IMR-90 (cell line): Measurements from ENCODE around the gene NYAP1. TPM values are rescaled to one million over a fixed set of nuclear protein-coding genes. Genes with fewer than 3 reads are reported as not detected.

ENCODE experiments used
- ATAC-seq: fragments of 200-7000 bp; cut with Tn5 transposase; 2 replicates; pipeline ENCODE4 v1.9.1; 2020; ENCODE audit warnings: low read depth, mild to moderate bottlenecking, moderate library complexity
- BruUV-seq: library from RNA; stranded (reverse); fragments of 400-500 nt; replicated peaks from 2 replicates; lab custom pipeline; 2021; lab: Mats Ljungman, UMichigan
- CTCF ChIA-PET: fragments of 300-600 bp; formaldehyde crosslinking; extraction: SDS; loops from one replicate; lab custom pipeline; 2021; ENCODE audit warnings: antibody characterized with exemption; lab: Yijun Ruan, JAX
- POLR2A ChIA-PET: fragments of 300-600 bp; sonication (Branson Sonifier 250); formaldehyde crosslinking; loops from one replicate; lab custom pipeline; 2022; ENCODE audit warnings: antibody characterized with exemption; ENCODE audit not compliant: unreplicated experiment; lab: Charles Lee
- DNase-seq: peaks from one replicate; pipeline ENCODE4 v3.0.0; 2013
- H2AFZ ChIP-seq: replicated peaks from 2 replicates; pipeline ENCODE3; 2013; ENCODE audit warnings: low read length, mild to moderate bottlenecking; ENCODE audit not compliant: poor library complexity
- H2AK5ac ChIP-seq: 2 replicates; pipeline ENCODE4 v1.6.1; 2013; ENCODE audit warnings: low read depth, low read length, inconsistent platforms
- H2AK9ac ChIP-seq: replicated peaks from 2 replicates; pipeline ENCODE3; 2013; ENCODE audit warnings: mild to moderate bottlenecking, low read depth, low read length, moderate library complexity; ENCODE audit not compliant: poor library complexity
- H2BK120ac ChIP-seq: 2 replicates; pipeline ENCODE4 v1.6.1; 2013; ENCODE audit warnings: low read depth, low read length, inconsistent platforms
- H2BK15ac ChIP-seq: 3 replicates; pipeline ENCODE4 v1.6.1; 2013; ENCODE audit warnings: low read depth, low read length, inconsistent platforms
- H2BK20ac ChIP-seq: 2 replicates; pipeline ENCODE4 v1.6.1; 2013; ENCODE audit warnings: low read depth, mild to moderate bottlenecking, inconsistent platforms, low read length, moderate library complexity
- H2BK5ac ChIP-seq: 2 replicates; pipeline ENCODE4 v1.6.1; 2013; ENCODE audit warnings: mild to moderate bottlenecking, low read depth, low read length, inconsistent platforms; ENCODE audit not compliant: poor library complexity, severe bottlenecking
- H3K14ac ChIP-seq: replicated peaks from 2 replicates; pipeline ENCODE4 v1.6.1; 2013; ENCODE audit warnings: low read depth, low read length, inconsistent platforms
- H3K18ac ChIP-seq: 2 replicates; pipeline ENCODE4 v1.6.1; 2013; ENCODE audit warnings: low read depth, low read length, control low read depth
- H3K23ac ChIP-seq: 2 replicates; pipeline ENCODE4 v1.6.1; 2013; ENCODE audit warnings: low read depth, low read length, inconsistent platforms
- H3K27ac ChIP-seq: 2 replicates; pipeline ENCODE4 v1.5.1; 2013; ENCODE audit warnings: mild to moderate bottlenecking, control low read depth, low read length; ENCODE audit not compliant: insufficient read depth
- H3K27me3 ChIP-seq: 2 replicates; pipeline ENCODE4 v1.6.1; 2013; ENCODE audit warnings: low read length; ENCODE audit not compliant: control insufficient read depth, insufficient read depth
- H3K36me3 ChIP-seq: 2 replicates; pipeline ENCODE4 v1.6.1; 2013; ENCODE audit warnings: low read length, mixed read lengths; ENCODE audit not compliant: control insufficient read depth, insufficient read depth
- H3K4ac ChIP-seq: 2 replicates; pipeline ENCODE4 v1.6.1; 2013; ENCODE audit warnings: low read depth, low read length, inconsistent platforms
- H3K4me1 ChIP-seq: 2 replicates; pipeline ENCODE4 v1.6.1; 2013; ENCODE audit warnings: low read length, mixed read lengths; ENCODE audit not compliant: control insufficient read depth, insufficient read depth
- H3K4me2 ChIP-seq: 2 replicates; pipeline ENCODE4 v1.6.1; 2013; ENCODE audit warnings: low read depth, mild to moderate bottlenecking, control low read depth, low read length, moderate library complexity
- H3K4me3 ChIP-seq: 2 replicates; pipeline ENCODE4 v1.5.1; 2013; ENCODE audit warnings: low read depth, mild to moderate bottlenecking, control low read depth, low read length, moderate library complexity; ENCODE audit not compliant: insufficient read depth
- H3K56ac ChIP-seq: 2 replicates; pipeline ENCODE4 v1.6.1; 2013; ENCODE audit warnings: low read length, inconsistent platforms; ENCODE audit not compliant: insufficient read depth; ENCODE audit errors: extremely low read depth
- H3K79me1 ChIP-seq, 2 experiments: 2 replicates each; pipeline ENCODE4 v1.6.1; 2013; ENCODE audit warnings: low read length in 2 of 2, inconsistent platforms in 1 of 2, low read depth in 1 of 2
- H3K9ac ChIP-seq: 2 replicates; pipeline ENCODE4 v1.6.1; 2013; ENCODE audit warnings: low read depth, low read length, control low read depth
- H3K9me1 ChIP-seq: 2 replicates; pipeline ENCODE4 v1.6.1; 2013; ENCODE audit warnings: low read length, inconsistent platforms; ENCODE audit not compliant: insufficient read depth
- H3K9me3 ChIP-seq: 2 replicates; pipeline ENCODE4 v1.6.1; 2013; ENCODE audit warnings: low read length; ENCODE audit not compliant: control insufficient read depth, insufficient read depth
- H4K20me1 ChIP-seq: 2 replicates; pipeline ENCODE4 v1.6.1; 2013; ENCODE audit warnings: low read length, inconsistent platforms; ENCODE audit not compliant: insufficient read depth
- H4K5ac ChIP-seq: 2 replicates; pipeline ENCODE4 v1.6.1; 2013; ENCODE audit warnings: mild to moderate bottlenecking, low read depth, low read length, control low read depth
- H4K8ac ChIP-seq, 2 experiments: 2 replicates each; pipeline ENCODE4 v1.6.1; 2013; ENCODE audit warnings: low read depth in 2 of 2, low read length in 2 of 2, control low read depth in 1 of 2, inconsistent platforms in 1 of 2
- H4K91ac ChIP-seq: 2 replicates; pipeline ENCODE4 v1.6.1; 2013; ENCODE audit warnings: low read depth, low read length, inconsistent platforms; ENCODE audit not compliant: insufficient read depth
- CEBPB ChIP-seq: IDR thresholded peaks from 2 replicates; pipeline ENCODE4 v1.6.1; 2012; ENCODE audit warnings: low read depth, low read length, improper control_type of control experiment
- CHD1 ChIP-seq: IDR thresholded peaks from 2 replicates; pipeline ENCODE4 v1.6.1; 2012; ENCODE audit warnings: low read depth, low read length, improper control_type of control experiment
- CTCF ChIP-seq: conservative IDR thresholded peaks from 2 replicates; pipeline ENCODE4 v1.5.1; 2012; ENCODE audit warnings: mild to moderate bottlenecking, low read depth, low read length, improper control_type of control experiment
- ELK1 ChIP-seq: fragments of 150-350 bp; IDR thresholded peaks from 2 replicates; pipeline ENCODE4 v1.6.1; 2016; ENCODE audit warnings: low read depth, mild to moderate bottlenecking, low read length, moderate library complexity, borderline replicate concordance
- FOS ChIP-seq: fragments of 150-350 bp; IDR thresholded peaks from 2 replicates; pipeline ENCODE4 v1.6.1; 2016; ENCODE audit warnings: low read depth, low read length
- MAFK ChIP-seq: IDR thresholded peaks from 2 replicates; pipeline ENCODE4 v1.6.1; 2012; ENCODE audit warnings: low read depth, low read length, improper control_type of control experiment
- NFE2L2 ChIP-seq: fragments of 150-350 bp; IDR thresholded peaks from 2 replicates; pipeline ENCODE4 v1.6.1; 2016; ENCODE audit warnings: low read depth, mild to moderate bottlenecking, low read length
- POLR2A ChIP-seq: IDR thresholded peaks from 2 replicates; pipeline ENCODE4 v1.6.1; 2012; ENCODE audit warnings: mild to moderate bottlenecking, low read depth, low read length
- RCOR1 ChIP-seq: IDR thresholded peaks from 2 replicates; pipeline ENCODE4 v1.6.1; 2012; ENCODE audit warnings: mild to moderate bottlenecking, low read length, improper control_type of control experiment; ENCODE audit not compliant: insufficient replicate concordance
- SMC3 ChIP-seq: fragments of 150-350 bp; IDR thresholded peaks from 2 replicates; pipeline ENCODE4 v1.6.1; 2016; ENCODE audit warnings: low read depth, mild to moderate bottlenecking, antibody characterized with exemption, low read length, moderate library complexity
- WGBS, 2 experiments: methylation state at CpG; one replicate each; pipeline versions ENCODE4 v1.1.5 to v1.1.7; 2013; ENCODE audit warnings: missing lambda C conversion rate in 2 of 2; ENCODE audit not compliant: insufficient read length in 1 of 2; ENCODE audit errors: extremely low coverage in 2 of 2; 5-methylcytosine and 5-hydroxymethylcytosine counted together
- dilution Hi-C: fragments of 300-500 bp; cut with HindIII; formaldehyde crosslinking; loops from one replicate; pipeline ENCODE4 v1.14.3; 2018; ENCODE audit warnings: low sequenced_read_pairs; ENCODE audit not compliant: unreplicated experiment
- in situ Hi-C: fragments of 300-500 bp; cut with MboI; formaldehyde crosslinking; loops from 3 replicates; pipeline ENCODE4 v1.14.3; 2019; ENCODE audit warnings: low sequenced_read_pairs, inconsistent platforms, mixed read lengths
- intact Hi-C: fragments of 100-400 bp; cut with micrococcal nuclease; formaldehyde crosslinking; loops from 2 replicates; pipeline ENCODE4 v1.10.0; 2022
- polyA plus RNA-seq, 3 experiments: library from polyadenylated mRNA; depleted of rRNA; stranded (reverse); fragments of >200 nt; gene quantifications; 2 replicates each; pipeline ENCODE4 v1.2.3, GENCODE V29; 2012; ENCODE audit warnings: low replicate concordance in 1 of 3
- total RNA-seq: library from RNA; depleted of rRNA; stranded (reverse); fragments of >200 nt; gene quantifications from 2 replicates; pipeline ENCODE4 v1.2.3, GENCODE V29; 2012

The NYAP1 gene
- total and polyA plus RNA-seq, 2 of the 4 experiments (the other 2 are of a cell fraction) = 0.18 to 1.3 TPM

- no peaks in the 10 kb centered on the region for H3K36me3 ChIP-seq
- ChIA-PET POLR2A (no interaction called here), CTCF (no interaction called here)
- no CpG with 5 or more reads among the region's 4 CpGs for WGBS, 2 experiments
- H2BK20ac ChIP-seq = no peak overlapping the region
- H3K27ac ChIP-seq = no peak overlapping the region
- no TSS peak for BruUV-seq
- H3K4me3 ChIP-seq = no peak overlapping the region
- H4K8ac ChIP-seq = no peak overlapping the region
- dilution Hi-C loops = no loop called here
- no peak overlapping the region for H3K23ac ChIP-seq
- H3K27me3 ChIP-seq = no peaks in the 10 kb centered on the region; the same call in 1 of the 2 replicates
- no peak overlapping the region for H4K91ac ChIP-seq
- H4K5ac ChIP-seq = no peak overlapping the region
- H2AK5ac ChIP-seq = no peak overlapping the region
- H3K18ac ChIP-seq = no peak overlapping the region
- no peak overlapping the region for H2BK15ac ChIP-seq
- no peaks in the 10 kb centered on the region for H3K9me3 ChIP-seq
- H2BK5ac ChIP-seq = no peak overlapping the region
- H2BK120ac ChIP-seq = no peak overlapping the region
- H3K56ac ChIP-seq = no peak overlapping the region
- DNase-seq (no peak), ATAC-seq (no peak)
- no peak overlapping the region for H3K9ac ChIP-seq
- no peak overlapping the region for H3K4ac ChIP-seq
- no peaks in the 10 kb centered on the region for H3K79me1 ChIP-seq
- peak overlapping the region; percentile 78 for H2AK9ac ChIP-seq
- 0 out of 2 replicates have a peak, but pooled peaks cover 3% of the 10 kb centered on the region for H4K20me1 ChIP-seq
- in situ Hi-C loops = no loop called here
- H3K4me1 ChIP-seq = peaks cover 5% of the 10 kb centered on the region
- H3K9me1 ChIP-seq = no peaks in the 10 kb centered on the region
- TF ChIP-seq SMC3 = no peak
- no peak for TF ChIP-seq MAFK
- TF ChIP-seq CTCF = no peak
- TF ChIP-seq CEBPB = no peak
- no peak for TF ChIP-seq ELK1
- no peak for TF ChIP-seq POLR2A
- no peak for TF ChIP-seq NFE2L2
- TF ChIP-seq CHD1 = no peak
- TF ChIP-seq RCOR1 = no peak
- no peak for TF ChIP-seq FOS
- no peak overlapping the region for H3K4me2 ChIP-seq
- no peak overlapping the region for H3K14ac ChIP-seq
- intact Hi-C loops = no loop called here
- H2AFZ ChIP-seq = peak overlapping the region; percentile 48
Measured at GRCh38 chr7:100485471-100485876, 1.7 kb downstream of the NYAP1 start.
